ENCODE measurements around the gene STKLD1. TPM values are rescaled to one million over a fixed set of nuclear protein-coding genes. Genes with fewer than 3 reads are reported as not detected.

Gene STKLD1
- total RNA-seq, 4 donors from 2014 or later = 0.68 to 1.5 TPM; not detected in 2

GRCh38 chr9:133383438-133383837 lies 7.3 kb downstream of the STKLD1 start:
- Histone ChIP-seq H3K27me3 (no peaks in the 10 kb centered on the region), H3K27ac (no peak overlapping the region), H3K36me3 (no peaks in the 10 kb centered on the region), H3K4me3 (no peak overlapping the region), H3K9me3 (no peaks in the 10 kb centered on the region), H3K4me1 (no peaks in the 10 kb centered on the region)
- intact Hi-C loops (cut with DNase I; ENCODE audit: low total_unique reads) (no loop called here), in situ Hi-C loops (cut with MboI; ENCODE audit: low pct_ligation_motif_present in 1 of 4, low pct_unique_long_range_greater_than_20kb in 1 of 4, low sequenced_read_pairs in 3 of 4) (no loop called here)
- no peak for DNase-seq
- TF ChIP-seq POLR2AphosphoS5 (IDR thresholded peaks at IDR 0.05) = no peak
- no peak for TF ChIP-seq EP300 (IDR thresholded peaks at IDR 0.05; ENCODE audit: low read depth)
- TF ChIP-seq POLR2A (IDR thresholded peaks at IDR 0.05) = no peak
- TF ChIP-seq CTCF (IDR thresholded peaks at IDR 0.05) = no peak
- WGBS, 2 donors (ENCODE audit: low coverage in 1 of 2) = 88 to 100% methylated on average over 3 of the region's 3 CpGs

GRCh38 chr9:133384736-133385321 lies 8.7 kb downstream of the STKLD1 start:
- no peaks in the 10 kb centered on the region for H3K4me1 ChIP-seq
- no peak for TF ChIP-seq CTCF (IDR thresholded peaks at IDR 0.05)
- in situ Hi-C loops (cut with MboI; ENCODE audit: low pct_ligation_motif_present in 1 of 4, low pct_unique_long_range_greater_than_20kb in 1 of 4, low sequenced_read_pairs in 3 of 4) (no loop called here), intact Hi-C loops (cut with DNase I; ENCODE audit: low total_unique reads) (no loop called here)
- H3K9me3 ChIP-seq = no peaks in the 10 kb centered on the region
- H3K27me3 ChIP-seq = no peaks in the 10 kb centered on the region
- no peak overlapping the region for H3K4me3 ChIP-seq
- no peak overlapping the region for H3K27ac ChIP-seq
- no peak for DNase-seq
- no peaks in the 10 kb centered on the region for H3K36me3 ChIP-seq
- 82 to 88% methylated on average over 10 to 17 of the region's 17 CpGs for WGBS, 2 donors (ENCODE audit: low coverage in 1 of 2)

GRCh38 chr9:133385452-133385851 lies 9.3 kb downstream of the STKLD1 start:
- in situ Hi-C loops (cut with MboI; ENCODE audit: low pct_ligation_motif_present in 1 of 4, low pct_unique_long_range_greater_than_20kb in 1 of 4, low sequenced_read_pairs in 3 of 4) (no loop called here), intact Hi-C loops (cut with DNase I; ENCODE audit: low total_unique reads) (no loop called here)
- WGBS, 2 donors (ENCODE audit: low coverage in 1 of 2) = 87% methylated on average over 14 of the region's 14 CpGs; no CpG with 5 or more reads in 1 of the 2 donors
- Histone ChIP-seq H3K4me1 (no peaks in the 10 kb centered on the region), H3K27ac (no peak overlapping the region), H3K9me3 (no peaks in the 10 kb centered on the region), H3K4me3 (no peak overlapping the region), H3K27me3 (no peaks in the 10 kb centered on the region), H3K36me3 (no peaks in the 10 kb centered on the region)
- no peak for DNase-seq
- TF ChIP-seq POLR2A (IDR thresholded peaks at IDR 0.05) (no peak), POLR2AphosphoS5 (IDR thresholded peaks at IDR 0.05) (no peak), EP300 (IDR thresholded peaks at IDR 0.05; ENCODE audit: low read depth) (no peak), CTCF (IDR thresholded peaks at IDR 0.05) (no peak)

GRCh38 chr9:133386338-133386737 lies 10.2 kb downstream of the STKLD1 start:
- in situ Hi-C loops (cut with MboI; ENCODE audit: low pct_ligation_motif_present in 1 of 4, low pct_unique_long_range_greater_than_20kb in 1 of 4, low sequenced_read_pairs in 3 of 4) (no loop called here), intact Hi-C loops (cut with DNase I; ENCODE audit: low total_unique reads) (no loop called here)
- TF ChIP-seq POLR2AphosphoS5 (IDR thresholded peaks at IDR 0.05) = no peak
- TF ChIP-seq POLR2A (IDR thresholded peaks at IDR 0.05) = no peak
- no peak for TF ChIP-seq CTCF (IDR thresholded peaks at IDR 0.05)
- TF ChIP-seq EP300 (IDR thresholded peaks at IDR 0.05; ENCODE audit: low read depth) = no peak
- Histone ChIP-seq H3K36me3 (no peaks in the 10 kb centered on the region), H3K27me3 (peaks cover 6% of the 10 kb centered on the region), H3K4me3 (no peak overlapping the region), H3K27ac (no peak overlapping the region), H3K4me1 (no peaks in the 10 kb centered on the region), H3K9me3 (no peaks in the 10 kb centered on the region)
- DNase-seq = no peak
- 79% methylated on average over 8 of the region's 13 CpGs; no CpG with 5 or more reads in 1 of the 2 donors for WGBS, 2 donors (ENCODE audit: low coverage in 1 of 2)
